ENCODE results near the gene DPEP3.

Gene DPEP3

GRCh38 chr16:67949645-67950044 is 30.7 kb downstream of the DPEP3 start:
- no peak overlapping the region for H3K4me3 ChIP-seq (ENCODE audit: low read length)
- no peak for DNase-seq (ENCODE audit: low read depth)
- TF ChIP-seq CTCF (IDR thresholded peaks at IDR 0.05; ENCODE audit: insufficient read depth, low read depth, low read length, missing control alignments), result no peak

- DNase-seq (ENCODE audit: low read depth), result peak; percentile 35
- no peak for TF ChIP-seq CTCF (IDR thresholded peaks at IDR 0.05; ENCODE audit: insufficient read depth, low read depth, low read length, missing control alignments)
- H3K4me3 ChIP-seq (ENCODE audit: low read length), result no peak overlapping the region
Measured at GRCh38 chr16:67948015-67948414, 32.3 kb downstream of the DPEP3 start.

GRCh38 chr16:67946966-67947558 is 33.2 kb downstream of the DPEP3 start:
- no peak overlapping the region for H3K4me3 ChIP-seq (ENCODE audit: low read length)
- no peak for TF ChIP-seq CTCF (IDR thresholded peaks at IDR 0.05; ENCODE audit: insufficient read depth, low read depth, low read length, missing control alignments)
- no peak for DNase-seq (ENCODE audit: low read depth)

- DNase-seq (ENCODE audit: low read depth), result no peak
- TF ChIP-seq CTCF (IDR thresholded peaks at IDR 0.05; ENCODE audit: insufficient read depth, low read depth, low read length, missing control alignments), result no peak
Measured at GRCh38 chr16:67946128-67946569, 34.1 kb downstream of the DPEP3 start.

GRCh38 chr16:67945392-67945933 is 34.8 kb downstream of the DPEP3 start:
- no peak overlapping the region for H3K4me3 ChIP-seq (ENCODE audit: low read length)
- DNase-seq (ENCODE audit: low read depth), result no peak
- TF ChIP-seq CTCF (IDR thresholded peaks at IDR 0.05; ENCODE audit: insufficient read depth, low read depth, low read length, missing control alignments), result no peak

More at GRCh38 chr16:67946128-67946569, 34.1 kb downstream of the DPEP3 start:
- no peak overlapping the region for H3K4me3 ChIP-seq (ENCODE audit: low read length)

- DNase-seq (ENCODE audit: low read depth), result no peak
- TF ChIP-seq CTCF (IDR thresholded peaks at IDR 0.05; ENCODE audit: insufficient read depth, low read depth, low read length, missing control alignments), result no peak
- no peak overlapping the region for H3K4me3 ChIP-seq (ENCODE audit: low read length)
Measured at GRCh38 chr16:67944690-67945391, 35.5 kb downstream of the DPEP3 start.

Data from epithelial cell of esophagus (primary cell).